ENCODE results near the gene CHD5. TPM values are rescaled to one million over a fixed set of nuclear protein-coding genes. Genes with fewer than 3 reads are reported as not detected.

CHD5 gene
- total and polyA plus RNA-seq, 12 donors: 0.01 to 0.78 (median 0.17) TPM

GRCh38 chr1:6126521-6127067 lies 53.5 kb downstream of the CHD5 start:
- no peak for TF ChIP-seq CTCF (IDR thresholded peaks at IDR 0.05)
- Histone ChIP-seq H3K4me1 (peaks cover 0 to 8% (median 4%) of the 10 kb centered on the region in 9 donors), H3K4me3 (no peak overlapping the region), H3K27ac (no peak overlapping the region), H3K36me3 (no peaks in the 10 kb centered on the region), H3K9me3 (peaks cover 0 to 2% (median 0%) of the 10 kb centered on the region in 11 donors), H3K27me3 (peaks cover 0 to 47% (median 23%) of the 10 kb centered on the region in 7 donors)
- DNase-seq: peak in 1 of 2 donors; percentile 3
- intact Hi-C loops (cut with DNase I): no loop called here
- 86 to 89% methylated on average over 16 of the region's 16 CpGs for WGBS, 2 donors
- no peak for ATAC-seq

DNA sequence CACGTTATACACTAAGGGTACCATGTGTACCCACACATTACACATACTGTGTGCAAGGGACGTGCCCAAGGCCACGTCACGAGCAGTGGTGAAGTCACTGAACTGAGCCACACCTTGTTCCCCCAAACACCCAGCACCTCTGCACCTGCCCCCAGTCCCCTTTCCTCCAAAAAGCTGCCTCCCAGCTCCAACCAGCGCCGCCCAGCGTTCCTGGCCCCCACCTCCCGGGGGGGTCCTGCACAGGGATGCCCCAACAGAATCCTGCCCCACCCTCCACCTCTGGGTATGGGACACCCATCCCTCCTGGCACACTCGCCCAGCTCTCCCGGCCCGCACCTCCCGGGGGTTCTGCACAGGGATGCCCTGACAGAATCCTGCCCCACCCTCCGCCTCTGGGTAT lies 54.1 kb downstream of the CHD5 start:
- WGBS, 2 donors: 86 to 87% methylated on average over 13 of the region's 13 CpGs
- no peak overlapping the region for H3K4me3 ChIP-seq
- H3K27ac ChIP-seq: no peak overlapping the region
- no peak for ATAC-seq
- no peak for TF ChIP-seq CTCF (IDR thresholded peaks at IDR 0.05)
- no peaks in the 10 kb centered on the region for H3K9me3 ChIP-seq
- DNase-seq: peak in 1 of 2 donors; percentile 2
- H3K4me1 ChIP-seq: peaks cover 0 to 8% (median 4%) of the 10 kb centered on the region in 9 donors
- H3K36me3 ChIP-seq: no peaks in the 10 kb centered on the region
- H3K27me3 ChIP-seq: peaks cover 0 to 47% (median 23%) of the 10 kb centered on the region in 7 donors
- intact Hi-C loops (cut with DNase I): no loop called here

DNA sequence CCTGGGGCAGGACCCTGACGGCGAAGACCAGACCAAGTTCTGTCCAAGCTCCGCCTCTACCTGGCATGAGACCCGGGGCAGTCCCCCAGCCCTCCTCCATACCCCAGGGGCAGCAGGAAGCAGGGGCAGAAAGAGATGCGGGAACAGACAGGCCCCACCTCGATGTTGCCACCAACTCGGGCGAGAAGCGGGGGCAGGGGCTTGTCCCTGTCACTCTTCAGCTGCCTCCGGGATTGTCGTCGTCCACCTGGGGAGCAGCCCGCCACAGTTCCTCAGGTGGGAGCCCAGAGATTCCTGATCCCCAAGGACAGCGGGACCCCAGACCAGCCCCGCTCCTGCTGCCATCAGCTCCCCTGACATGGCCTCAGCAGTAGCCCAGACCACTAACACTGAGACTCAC lies 54.8 kb downstream of the CHD5 start:
- peaks cover 0 to 8% (median 4%) of the 10 kb centered on the region in 9 donors for H3K4me1 ChIP-seq
- no peak for TF ChIP-seq CTCF (IDR thresholded peaks at IDR 0.05)
- ATAC-seq (no peak), DNase-seq (peak in 1 of 2 donors; percentile 4)
- H3K9me3 ChIP-seq: no peaks in the 10 kb centered on the region
- intact Hi-C loops (cut with DNase I): no loop called here
- H3K27me3 ChIP-seq: peaks cover 0 to 47% (median 23%) of the 10 kb centered on the region in 7 donors
- no peaks in the 10 kb centered on the region for H3K36me3 ChIP-seq
- whole genome bisulfite sequencing, 2 donors: 70 to 75% methylated on average over 15 of the region's 15 CpGs
- H3K27ac ChIP-seq: no peak overlapping the region
- H3K4me3 ChIP-seq: no peak overlapping the region

- peak in 1 of 2 donors; percentile 2 for DNase-seq
- intact Hi-C loops (cut with DNase I): no loop called here
These were observed 55.3 kb downstream of the CHD5 start for GRCh38 chr1:6124746-6125365.

More at GRCh38 chr1:6124746-6125365, 55.3 kb downstream of the CHD5 start:
- Histone ChIP-seq H3K27ac (no peak overlapping the region), H3K27me3 (peaks cover 0 to 47% (median 23%) of the 10 kb centered on the region in 7 donors), H3K36me3 (no peaks in the 10 kb centered on the region), H3K9me3 (no peaks in the 10 kb centered on the region), H3K4me3 (no peak overlapping the region), H3K4me1 (peaks cover 0 to 8% (median 4%) of the 10 kb centered on the region in 9 donors)
- TF ChIP-seq CTCF (IDR thresholded peaks at IDR 0.05): no peak
- no peak for ATAC-seq
- WGBS, 2 donors: 83 to 89% methylated on average over 21 of the region's 21 CpGs
